Astrocyte of the hippocampus (primary cell): ENCODE measurements around the gene ZBTB22.
A peak's percentile ranks its signal among the peaks of the same experiment; 100 is the strongest.
"Not testable (repeated sequence)": the region's sequence is repeated elsewhere in the genome, so short reads cannot be mapped to it uniquely, and the experiment has no call there.

ENCODE experiments used
- DNase-seq: peaks from one replicate; pipeline ENCODE4 v3.0.0; 2011; ENCODE audit warnings: low read depth, low spot score

ZBTB22 gene

GRCh38 chr6:33317669-33318425 is at the start of gene ZBTB22:
Gene ZBTB22 (minus strand): TSS chr6:33317744. CDS start chr6:33316916, 828 bp downstream.
- DNase-seq, result peak; percentile 99

- DNase-seq, result no peak
Measured at GRCh38 chr6:33367009-33367714, 49.6 kb upstream of the ZBTB22 start.

- DNase-seq, result not testable (repeated sequence)
Measured at GRCh38 chr6:33365206-33365971, 47.8 kb upstream of the ZBTB22 start.

- peak; percentile 73 for DNase-seq
Measured at GRCh38 chr6:33364475-33365205, 47.1 kb upstream of the ZBTB22 start.

- not testable (repeated sequence) for DNase-seq
Measured at GRCh38 chr6:33363486-33363885, 45.9 kb upstream of the ZBTB22 start.

GRCh38 chr6:33359331-33359730 is 41.8 kb upstream of the ZBTB22 start:
- DNase-seq, result no peak

- DNase-seq, result not testable (repeated sequence)
Measured at GRCh38 chr6:33357160-33357871, 39.8 kb upstream of the ZBTB22 start.

GRCh38 chr6:33356295-33356694 is 38.8 kb upstream of the ZBTB22 start:
- DNase-seq, result no peak

- DNase-seq, result not testable (repeated sequence)
Measured at GRCh38 chr6:33355860-33356259, 38.3 kb upstream of the ZBTB22 start.

- no peak for DNase-seq
Measured at GRCh38 chr6:33347816-33348215, 30.3 kb upstream of the ZBTB22 start.

- DNase-seq, result peak; percentile 16
Measured at GRCh38 chr6:33346972-33347371, 29.4 kb upstream of the ZBTB22 start.

GRCh38 chr6:33344701-33345697 is 27.5 kb upstream of the ZBTB22 start:
- DNase-seq, result peak; percentile 95

GRCh38 chr6:33343953-33344611 is 26.5 kb upstream of the ZBTB22 start:
- DNase-seq, result no peak

GRCh38 chr6:33343606-33343952 is 26.0 kb upstream of the ZBTB22 start:
- DNase-seq, result not testable (repeated sequence)

GRCh38 chr6:33339193-33339592 is 21.6 kb upstream of the ZBTB22 start:
- DNase-seq, result no peak

GRCh38 chr6:33336495-33336894 is 19.0 kb upstream of the ZBTB22 start:
- DNase-seq, result no peak

- no peak for DNase-seq
Measured at GRCh38 chr6:33335916-33336315, 18.4 kb upstream of the ZBTB22 start.

- no peak for DNase-seq
Measured at GRCh38 chr6:33333666-33334065, 16.1 kb upstream of the ZBTB22 start.

GRCh38 chr6:33330736-33331135 is 13.2 kb upstream of the ZBTB22 start:
- no peak for DNase-seq
